Embryonic facial prominence (tissue), 1 donor: Measurements from ENCODE around the gene MOB2.

Experiments used
- DNase-seq: peaks from one replicate; pipeline ENCODE4 v3.0.0-alpha.2; 2016; ENCODE audit errors: extremely low spot score

MOB2 gene

GRCh38 chr11:1503708-1504104, 17.1 kb upstream of the MOB2 start:
- DNase-seq: no peak

- DNase-seq: no peak
Measured at GRCh38 chr11:1502954-1503707, 16.6 kb upstream of the MOB2 start.

GRCh38 chr11:1502168-1502953, 15.8 kb upstream of the MOB2 start:
- no peak for DNase-seq

- no peak for DNase-seq
Measured at GRCh38 chr11:1501421-1502167, 15.0 kb upstream of the MOB2 start.

- no peak for DNase-seq
Measured at GRCh38 chr11:1500466-1501420, 14.2 kb upstream of the MOB2 start.

- no peak for DNase-seq
Measured at GRCh38 chr11:1499899-1500298, 13.3 kb upstream of the MOB2 start.

- no peak for DNase-seq
Measured at GRCh38 chr11:1499261-1499890, 12.8 kb upstream of the MOB2 start.

GRCh38 chr11:1498262-1498661, 11.7 kb upstream of the MOB2 start:
- DNase-seq: no peak

GRCh38 chr11:1497600-1497999, 11.0 kb upstream of the MOB2 start:
- DNase-seq: no peak

GRCh38 chr11:1496761-1497095, 10.1 kb upstream of the MOB2 start:
- no peak for DNase-seq

- DNase-seq: no peak
Measured at GRCh38 chr11:1496091-1496760, 9.6 kb upstream of the MOB2 start.

GRCh38 chr11:1494650-1495049, 8.1 kb upstream of the MOB2 start:
- DNase-seq: no peak

- no peak for DNase-seq
Measured at GRCh38 chr11:1493650-1494244, 7.2 kb upstream of the MOB2 start.

GRCh38 chr11:1491379-1491778, 4.8 kb upstream of the MOB2 start:
- no peak for DNase-seq

GRCh38 chr11:1490651-1491050, 4.1 kb upstream of the MOB2 start:
- DNase-seq: no peak

GRCh38 chr11:1488575-1489180, 2.1 kb upstream of the MOB2 start:
- no peak for DNase-seq

- DNase-seq: no peak
Measured at GRCh38 chr11:1487851-1488574, 1.4 kb upstream of the MOB2 start.

- DNase-seq: no peak
Measured at GRCh38 chr11:1487091-1487850, 692 bp upstream of the MOB2 start.
